Hepatocyte (in vitro differentiated cells): ENCODE results near the gene PAMR1. TPM values are rescaled to one million over a fixed set of nuclear protein-coding genes. Genes with fewer than 3 reads are reported as not detected.

Experiments used
- DNase-seq: peaks from one replicate; pipeline ENCODE4 v3.0.0-alpha.2; 2016; ENCODE audit warnings: low spot score
- H2AFZ ChIP-seq: fragments of 200-600 bp; sonication (generic); 2 replicates; pipeline ENCODE4 v1.6.0; 2016; ENCODE audit warnings: antibody characterized with exemption, mild to moderate bottlenecking
- H3K27ac ChIP-seq: fragments of 200-600 bp; sonication (generic); 2 replicates; pipeline ENCODE4 v1.5.1; 2016; ENCODE audit warnings: mild to moderate bottlenecking
- H3K27me3 ChIP-seq: fragments of 200-600 bp; sonication (generic); 2 replicates; pipeline ENCODE4 v1.6.1; 2016
- H3K36me3 ChIP-seq: fragments of 200-600 bp; sonication (generic); replicated peaks from 2 replicates; pipeline ENCODE4 v1.5.1; 2016; ENCODE audit warnings: low read depth; ENCODE audit not compliant: insufficient read depth
- H3K4me1 ChIP-seq: fragments of 200-600 bp; sonication (generic); 2 replicates; pipeline ENCODE4 v1.5.1; 2016; ENCODE audit warnings: mild to moderate bottlenecking, moderate library complexity; ENCODE audit not compliant: insufficient read depth
- H3K4me2 ChIP-seq: fragments of 200-600 bp; sonication (generic); 2 replicates; pipeline ENCODE4 v1.6.0; 2016
- H3K4me3 ChIP-seq: fragments of 200-600 bp; sonication (generic); 2 replicates; pipeline ENCODE4 v1.5.1; 2016; ENCODE audit warnings: mild to moderate bottlenecking
- H3K79me2 ChIP-seq: fragments of 200-600 bp; sonication (generic); 2 replicates; pipeline ENCODE4 v1.6.0; 2017; ENCODE audit warnings: mild to moderate bottlenecking
- H3K9me2 ChIP-seq: fragments of 200-600 bp; sonication (generic); replicated peaks from 2 replicates; pipeline ENCODE4 v1.6.0; 2017; ENCODE audit warnings: mild to moderate bottlenecking; ENCODE audit not compliant: insufficient read depth
- H3K9me3 ChIP-seq: fragments of 200-600 bp; sonication (generic); 2 replicates; pipeline ENCODE4 v1.5.1; 2016; ENCODE audit warnings: low read depth, mild to moderate bottlenecking
- H4K20me1 ChIP-seq: fragments of 200-600 bp; sonication (generic); 2 replicates; pipeline ENCODE4 v1.6.0; 2016; ENCODE audit warnings: mild to moderate bottlenecking; ENCODE audit not compliant: insufficient read depth, poor library complexity, severe bottlenecking
- EZH2 ChIP-seq: fragments of 200-600 bp; sonication (generic); IDR thresholded peaks from 2 replicates; pipeline ENCODE4 v1.6.1; 2016; ENCODE audit warnings: antibody characterized with exemption, mild to moderate bottlenecking, borderline replicate concordance
- EZH2phosphoT487 ChIP-seq: fragments of 200-600 bp; sonication (generic); IDR thresholded peaks from one replicate; pipeline ENCODE4 v1.6.1; 2018; ENCODE audit warnings: antibody characterized with exemption, mild to moderate bottlenecking, low read depth, moderate library complexity; ENCODE audit not compliant: unreplicated experiment, severe bottlenecking
- WGBS: methylation state at CpG from one replicate; pipeline ENCODE4 v1.1.6; 2016; ENCODE audit warnings: low lambda C conversion rate; ENCODE audit errors: missing lambda C conversion rate; 5-methylcytosine and 5-hydroxymethylcytosine counted together
- polyA plus RNA-seq: library from polyadenylated mRNA; unstranded; fragments of >200 nt; fragmentation: Nextera tagmentation; extraction: Ambion mirVana; gene quantifications from 2 replicates; pipeline ENCODE4 v1.2.1, GENCODE V29; 2016
- total RNA-seq: library from RNA; depleted of rRNA; stranded (reverse); fragments of >200 nt; gene quantifications from 2 replicates; pipeline ENCODE4 v1.2.3, GENCODE V29; 2014
- TF ChIP-seq, protein P1 (sequence below): fragments of 200-600 bp; sonication (generic); IDR thresholded peaks from 2 replicates; pipeline ENCODE4 v1.5.1; 2016; ENCODE audit warnings: antibody characterized with exemption, mild to moderate bottlenecking; ENCODE audit not compliant: poor library complexity

PAMR1 gene
- total and polyA plus RNA-seq, 2 experiments from 2014 or later, result 26.3 to 31.1 TPM

DNA sequence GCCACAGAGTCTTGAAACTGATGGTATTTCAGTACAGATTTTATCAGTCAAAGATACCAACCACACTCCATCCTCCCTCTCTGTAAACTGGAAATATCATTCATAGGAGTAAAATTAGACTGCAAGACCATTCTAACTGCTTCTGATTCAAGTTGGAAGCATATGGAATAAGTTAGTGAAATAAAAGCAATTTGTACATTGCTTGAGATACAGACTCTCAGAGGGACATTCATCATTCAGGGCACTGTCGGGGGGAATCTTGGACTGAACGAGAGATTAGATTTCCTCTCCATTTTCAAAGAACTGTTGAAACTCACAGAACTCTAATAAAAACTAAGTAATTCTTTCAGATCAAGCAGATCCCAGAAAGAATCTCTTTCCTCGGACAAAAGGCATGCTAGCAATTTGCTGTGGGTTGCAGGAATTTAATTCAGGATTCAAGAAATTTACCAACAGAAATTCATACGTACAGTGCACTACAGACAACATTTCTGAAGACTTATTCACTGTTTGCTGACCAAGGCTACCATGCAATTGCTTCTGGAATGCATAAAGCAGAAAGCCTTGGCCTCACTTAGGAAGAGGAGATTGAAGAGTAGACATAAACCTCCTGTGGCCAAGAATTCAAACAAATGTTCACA, 34.1 kb downstream of the PAMR1 start:
- Histone ChIP-seq H3K27me3 (no peaks in the 10 kb centered on the region), H2AFZ (no peak overlapping the region), H3K79me2 (no peaks in the 10 kb centered on the region), H4K20me1 (no peaks in the 10 kb centered on the region), H3K36me3 (no peaks in the 10 kb centered on the region), H3K9me2 (no peaks in the 10 kb centered on the region), H3K4me3 (no peak overlapping the region), H3K4me1 (peaks cover 6% of the 10 kb centered on the region), H3K27ac (no peak overlapping the region), H3K9me3 (no peaks in the 10 kb centered on the region), H3K4me2 (peak overlapping the region; percentile 6)
- no peak for TF ChIP-seq EZH2phosphoT487
- TF ChIP-seq, protein P1, sequence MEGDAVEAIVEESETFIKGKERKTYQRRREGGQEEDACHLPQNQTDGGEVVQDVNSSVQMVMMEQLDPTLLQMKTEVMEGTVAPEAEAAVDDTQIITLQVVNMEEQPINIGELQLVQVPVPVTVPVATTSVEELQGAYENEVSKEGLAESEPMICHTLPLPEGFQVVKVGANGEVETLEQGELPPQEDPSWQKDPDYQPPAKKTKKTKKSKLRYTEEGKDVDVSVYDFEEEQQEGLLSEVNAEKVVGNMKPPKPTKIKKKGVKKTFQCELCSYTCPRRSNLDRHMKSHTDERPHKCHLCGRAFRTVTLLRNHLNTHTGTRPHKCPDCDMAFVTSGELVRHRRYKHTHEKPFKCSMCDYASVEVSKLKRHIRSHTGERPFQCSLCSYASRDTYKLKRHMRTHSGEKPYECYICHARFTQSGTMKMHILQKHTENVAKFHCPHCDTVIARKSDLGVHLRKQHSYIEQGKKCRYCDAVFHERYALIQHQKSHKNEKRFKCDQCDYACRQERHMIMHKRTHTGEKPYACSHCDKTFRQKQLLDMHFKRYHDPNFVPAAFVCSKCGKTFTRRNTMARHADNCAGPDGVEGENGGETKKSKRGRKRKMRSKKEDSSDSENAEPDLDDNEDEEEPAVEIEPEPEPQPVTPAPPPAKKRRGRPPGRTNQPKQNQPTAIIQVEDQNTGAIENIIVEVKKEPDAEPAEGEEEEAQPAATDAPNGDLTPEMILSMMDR, result no peak
- 37% methylated on average over 4 of the region's 4 CpGs for WGBS
- peak; percentile 18 for DNase-seq

DNA sequence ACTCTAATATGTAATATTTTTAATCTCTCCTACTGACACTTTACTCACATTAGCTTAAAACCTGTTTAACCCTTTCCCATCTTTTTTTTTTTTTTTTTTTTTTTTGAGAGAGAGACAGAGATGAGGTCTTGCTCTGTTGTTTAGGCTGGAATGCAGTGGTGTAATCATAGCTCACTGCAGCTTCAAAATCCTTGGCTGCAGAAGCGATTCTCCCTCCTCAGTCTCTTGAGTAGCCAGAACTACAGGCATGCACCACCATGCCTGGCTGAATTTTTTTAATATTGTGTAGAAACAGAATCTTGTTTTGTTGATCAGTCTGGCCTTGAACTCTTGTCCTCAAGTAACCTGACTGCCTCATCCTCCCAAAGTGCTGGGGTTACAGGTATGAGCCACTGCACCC, 37.3 kb downstream of the PAMR1 start:
- H3K9me3 ChIP-seq, result no peaks in the 10 kb centered on the region
- 89% methylated on average over 1 of the region's 1 CpG for WGBS
- peaks cover 6% of the 10 kb centered on the region for H3K4me1 ChIP-seq
- no peaks in the 10 kb centered on the region for H3K9me2 ChIP-seq
- H3K27ac ChIP-seq, result no peak overlapping the region
- H3K36me3 ChIP-seq, result no peaks in the 10 kb centered on the region
- no peak for TF ChIP-seq EZH2
- TF ChIP-seq, protein P1, result no peak
- TF ChIP-seq EZH2phosphoT487, result no peak
- no peaks in the 10 kb centered on the region for H4K20me1 ChIP-seq
- no peak for DNase-seq
- no peak overlapping the region for H3K4me3 ChIP-seq
- H3K79me2 ChIP-seq, result no peaks in the 10 kb centered on the region
- H2AFZ ChIP-seq, result no peak overlapping the region
- H3K4me2 ChIP-seq, result no peak overlapping the region
- H3K27me3 ChIP-seq, result no peaks in the 10 kb centered on the region

DNA sequence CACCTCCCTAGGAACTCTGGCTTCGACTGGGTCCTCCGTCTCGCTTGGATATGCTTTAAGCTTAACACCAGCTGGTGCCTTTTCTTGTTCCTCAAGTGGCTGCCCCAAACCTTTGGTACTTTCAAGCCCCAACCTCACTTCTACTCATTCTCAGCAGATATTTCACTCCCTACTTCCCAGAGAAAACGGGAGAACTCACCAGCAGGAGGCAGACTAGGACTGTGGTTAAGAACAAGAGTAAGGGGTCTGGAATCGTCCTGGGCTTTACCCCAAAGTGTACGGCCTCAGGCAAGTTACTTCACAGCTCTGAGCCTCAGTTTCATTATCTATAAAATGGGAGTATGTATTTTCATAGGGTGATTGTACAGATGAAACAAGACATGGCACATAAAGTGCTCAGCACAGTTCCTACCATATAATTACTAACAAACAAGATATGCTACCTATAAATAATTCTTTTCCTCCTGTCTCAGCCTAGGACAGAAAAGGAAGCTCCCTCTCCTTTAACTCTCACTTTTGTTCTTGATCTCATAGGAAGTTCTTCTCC, 37.8 kb downstream of the PAMR1 start:
- TF ChIP-seq, protein P1, result peak; percentile 63
- TF ChIP-seq EZH2 (no peak), EZH2phosphoT487 (no peak)
- DNase-seq, result peak; percentile 66
- H3K9me2 ChIP-seq, result no peaks in the 10 kb centered on the region
- no peak overlapping the region for H3K4me2 ChIP-seq
- H3K4me1 ChIP-seq, result peaks cover 6% of the 10 kb centered on the region
- H3K4me3 ChIP-seq, result no peak overlapping the region
- H3K9me3 ChIP-seq, result no peaks in the 10 kb centered on the region
- no peaks in the 10 kb centered on the region for H3K27me3 ChIP-seq
- no peak overlapping the region for H3K27ac ChIP-seq
- no peak overlapping the region for H2AFZ ChIP-seq
- 49% methylated on average over 6 of the region's 6 CpGs for WGBS
- no peaks in the 10 kb centered on the region for H4K20me1 ChIP-seq
- H3K36me3 ChIP-seq, result no peaks in the 10 kb centered on the region
- H3K79me2 ChIP-seq, result no peaks in the 10 kb centered on the region
